Hepatocyte (in vitro differentiated cells): ENCODE results near the gene CEP192. TPM values are rescaled to one million over a fixed set of nuclear protein-coding genes. Genes with fewer than 3 reads are reported as not detected.

Experiments
- DNase-seq: peaks from one replicate; pipeline ENCODE4 v3.0.0-alpha.2; 2016; ENCODE audit warnings: low spot score
- H2AFZ ChIP-seq: fragments of 200-600 bp; sonication (generic); 2 replicates; pipeline ENCODE4 v1.6.0; 2016; ENCODE audit warnings: antibody characterized with exemption, mild to moderate bottlenecking
- H3K27ac ChIP-seq: fragments of 200-600 bp; sonication (generic); 2 replicates; pipeline ENCODE4 v1.5.1; 2016; ENCODE audit warnings: mild to moderate bottlenecking
- H3K27me3 ChIP-seq: fragments of 200-600 bp; sonication (generic); 2 replicates; pipeline ENCODE4 v1.6.1; 2016
- H3K36me3 ChIP-seq: fragments of 200-600 bp; sonication (generic); replicated peaks from 2 replicates; pipeline ENCODE4 v1.5.1; 2016; ENCODE audit warnings: low read depth; ENCODE audit not compliant: insufficient read depth
- H3K4me1 ChIP-seq: fragments of 200-600 bp; sonication (generic); 2 replicates; pipeline ENCODE4 v1.5.1; 2016; ENCODE audit warnings: mild to moderate bottlenecking, moderate library complexity; ENCODE audit not compliant: insufficient read depth
- H3K4me2 ChIP-seq: fragments of 200-600 bp; sonication (generic); 2 replicates; pipeline ENCODE4 v1.6.0; 2016
- H3K4me3 ChIP-seq: fragments of 200-600 bp; sonication (generic); 2 replicates; pipeline ENCODE4 v1.5.1; 2016; ENCODE audit warnings: mild to moderate bottlenecking
- H3K79me2 ChIP-seq: fragments of 200-600 bp; sonication (generic); 2 replicates; pipeline ENCODE4 v1.6.0; 2017; ENCODE audit warnings: mild to moderate bottlenecking
- H3K9me2 ChIP-seq: fragments of 200-600 bp; sonication (generic); replicated peaks from 2 replicates; pipeline ENCODE4 v1.6.0; 2017; ENCODE audit warnings: mild to moderate bottlenecking; ENCODE audit not compliant: insufficient read depth
- H3K9me3 ChIP-seq: fragments of 200-600 bp; sonication (generic); 2 replicates; pipeline ENCODE4 v1.5.1; 2016; ENCODE audit warnings: low read depth, mild to moderate bottlenecking
- H4K20me1 ChIP-seq: fragments of 200-600 bp; sonication (generic); 2 replicates; pipeline ENCODE4 v1.6.0; 2016; ENCODE audit warnings: mild to moderate bottlenecking; ENCODE audit not compliant: insufficient read depth, poor library complexity, severe bottlenecking
- EZH2 ChIP-seq: fragments of 200-600 bp; sonication (generic); IDR thresholded peaks from 2 replicates; pipeline ENCODE4 v1.6.1; 2016; ENCODE audit warnings: antibody characterized with exemption, mild to moderate bottlenecking, borderline replicate concordance
- EZH2phosphoT487 ChIP-seq: fragments of 200-600 bp; sonication (generic); IDR thresholded peaks from one replicate; pipeline ENCODE4 v1.6.1; 2018; ENCODE audit warnings: antibody characterized with exemption, mild to moderate bottlenecking, low read depth, moderate library complexity; ENCODE audit not compliant: unreplicated experiment, severe bottlenecking
- WGBS: methylation state at CpG from one replicate; pipeline ENCODE4 v1.1.6; 2016; ENCODE audit warnings: low lambda C conversion rate; ENCODE audit errors: missing lambda C conversion rate; 5-methylcytosine and 5-hydroxymethylcytosine counted together
- polyA plus RNA-seq: library from polyadenylated mRNA; unstranded; fragments of >200 nt; fragmentation: Nextera tagmentation; extraction: Ambion mirVana; gene quantifications from 2 replicates; pipeline ENCODE4 v1.2.1, GENCODE V29; 2016
- total RNA-seq: library from RNA; depleted of rRNA; stranded (reverse); fragments of >200 nt; gene quantifications from 2 replicates; pipeline ENCODE4 v1.2.3, GENCODE V29; 2014
- TF ChIP-seq, protein P1 (sequence below): fragments of 200-600 bp; sonication (generic); IDR thresholded peaks from 2 replicates; pipeline ENCODE4 v1.5.1; 2016; ENCODE audit warnings: antibody characterized with exemption, mild to moderate bottlenecking; ENCODE audit not compliant: poor library complexity

The CEP192 gene
- total and polyA plus RNA-seq, 2 experiments from 2014 or later, result 7.9 to 17.4 TPM

DNA sequence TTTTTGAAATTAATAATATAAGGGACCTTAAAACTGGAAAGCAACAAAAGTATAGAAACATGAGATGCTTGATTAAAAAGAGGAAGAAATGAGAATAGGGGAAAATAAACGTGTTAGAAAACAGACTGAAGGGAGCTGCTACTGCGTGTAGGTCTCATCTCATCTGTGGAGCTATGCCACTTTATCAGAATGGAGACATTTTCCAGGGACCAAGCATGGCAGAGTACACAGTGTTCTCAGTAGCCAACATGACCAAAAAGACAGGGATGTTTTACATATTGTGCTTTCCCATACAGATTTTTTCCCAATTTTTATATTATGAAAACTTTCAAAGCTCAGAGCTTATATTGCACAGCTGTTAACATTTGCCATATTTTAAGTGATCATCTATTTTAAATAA is 23.1 kb downstream of the CEP192 start:
- Histone ChIP-seq H2AFZ (no peak overlapping the region), H3K79me2 (no peaks in the 10 kb centered on the region), H3K27ac (no peak overlapping the region), H3K9me2 (no peaks in the 10 kb centered on the region), H3K27me3 (no peaks in the 10 kb centered on the region), H3K4me3 (no peak overlapping the region), H3K36me3 (no peaks in the 10 kb centered on the region), H3K9me3 (no peaks in the 10 kb centered on the region), H4K20me1 (no peaks in the 10 kb centered on the region), H3K4me2 (no peak overlapping the region), H3K4me1 (no peaks in the 10 kb centered on the region)
- no peak for DNase-seq
- no peak for TF ChIP-seq EZH2
- TF ChIP-seq EZH2phosphoT487, result no peak
- TF ChIP-seq, protein P1, sequence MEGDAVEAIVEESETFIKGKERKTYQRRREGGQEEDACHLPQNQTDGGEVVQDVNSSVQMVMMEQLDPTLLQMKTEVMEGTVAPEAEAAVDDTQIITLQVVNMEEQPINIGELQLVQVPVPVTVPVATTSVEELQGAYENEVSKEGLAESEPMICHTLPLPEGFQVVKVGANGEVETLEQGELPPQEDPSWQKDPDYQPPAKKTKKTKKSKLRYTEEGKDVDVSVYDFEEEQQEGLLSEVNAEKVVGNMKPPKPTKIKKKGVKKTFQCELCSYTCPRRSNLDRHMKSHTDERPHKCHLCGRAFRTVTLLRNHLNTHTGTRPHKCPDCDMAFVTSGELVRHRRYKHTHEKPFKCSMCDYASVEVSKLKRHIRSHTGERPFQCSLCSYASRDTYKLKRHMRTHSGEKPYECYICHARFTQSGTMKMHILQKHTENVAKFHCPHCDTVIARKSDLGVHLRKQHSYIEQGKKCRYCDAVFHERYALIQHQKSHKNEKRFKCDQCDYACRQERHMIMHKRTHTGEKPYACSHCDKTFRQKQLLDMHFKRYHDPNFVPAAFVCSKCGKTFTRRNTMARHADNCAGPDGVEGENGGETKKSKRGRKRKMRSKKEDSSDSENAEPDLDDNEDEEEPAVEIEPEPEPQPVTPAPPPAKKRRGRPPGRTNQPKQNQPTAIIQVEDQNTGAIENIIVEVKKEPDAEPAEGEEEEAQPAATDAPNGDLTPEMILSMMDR, result no peak
- 93% methylated on average over 2 of the region's 2 CpGs for WGBS

DNA sequence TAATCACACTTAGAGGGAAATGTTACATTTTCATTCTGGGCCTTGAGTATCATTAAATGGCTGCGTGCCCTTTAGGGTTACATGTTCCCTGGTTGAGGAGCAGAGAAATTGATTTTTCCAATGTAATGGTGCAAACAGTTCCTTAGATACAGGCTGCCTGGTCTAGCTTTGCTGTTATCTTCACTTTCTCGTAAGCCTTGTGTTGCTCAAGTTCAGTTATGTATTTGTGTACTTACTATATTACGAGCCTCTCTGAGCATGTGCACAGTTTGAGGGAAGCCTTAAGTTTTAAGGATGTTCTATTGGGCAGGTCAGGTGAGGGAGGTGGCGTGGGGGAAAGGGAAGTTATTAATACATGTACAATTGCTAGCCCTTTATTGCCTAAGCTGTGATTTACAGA is 23.7 kb downstream of the CEP192 start:
- no peaks in the 10 kb centered on the region for H3K9me2 ChIP-seq
- H3K27ac ChIP-seq, result no peak overlapping the region
- no peak overlapping the region for H3K4me3 ChIP-seq
- 62% methylated on average over 4 of the region's 4 CpGs for WGBS
- H4K20me1 ChIP-seq, result no peaks in the 10 kb centered on the region
- H3K36me3 ChIP-seq, result no peaks in the 10 kb centered on the region
- H3K4me2 ChIP-seq, result no peak overlapping the region
- no peaks in the 10 kb centered on the region for H3K4me1 ChIP-seq
- no peaks in the 10 kb centered on the region for H3K79me2 ChIP-seq
- no peak for DNase-seq
- no peaks in the 10 kb centered on the region for H3K9me3 ChIP-seq
- no peak overlapping the region for H2AFZ ChIP-seq
- TF ChIP-seq EZH2phosphoT487 (no peak), EZH2 (no peak)
- TF ChIP-seq, protein P1, result no peak
- no peaks in the 10 kb centered on the region for H3K27me3 ChIP-seq

DNA sequence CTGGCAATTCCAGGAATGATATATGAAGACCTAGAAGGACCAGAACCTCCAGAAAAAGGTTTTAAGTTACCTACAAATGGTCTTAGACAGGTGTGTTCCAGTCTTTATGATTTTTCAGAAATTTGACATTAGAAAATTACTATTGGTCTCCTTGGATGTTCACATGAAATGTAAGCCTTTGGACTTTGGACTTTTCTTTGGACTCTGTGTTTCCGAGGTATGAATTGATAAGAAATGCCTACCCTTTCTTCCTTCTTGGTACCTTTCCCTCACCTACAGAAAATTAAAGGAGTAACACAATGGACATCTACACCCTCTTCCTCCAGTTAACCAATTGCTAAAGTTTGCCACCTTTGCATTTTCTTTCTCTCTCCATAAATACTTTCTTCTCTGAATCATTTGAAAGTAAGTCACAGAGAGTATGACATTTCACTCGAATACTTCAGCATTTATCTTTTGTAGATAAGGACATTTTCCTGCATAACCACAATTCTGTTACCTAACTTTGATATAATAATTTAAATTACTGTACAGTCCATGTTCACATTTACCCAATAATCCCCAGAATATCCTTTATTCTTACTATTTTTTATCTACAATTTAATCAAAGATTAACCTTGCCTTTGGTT is 26.2 kb downstream of the CEP192 start:
- no peaks in the 10 kb centered on the region for H3K79me2 ChIP-seq
- no peak overlapping the region for H2AFZ ChIP-seq
- no peak overlapping the region for H3K4me2 ChIP-seq
- DNase-seq, result no peak
- TF ChIP-seq, protein P1, result no peak
- TF ChIP-seq EZH2phosphoT487, result no peak
- no peak for TF ChIP-seq EZH2
- no peaks in the 10 kb centered on the region for H4K20me1 ChIP-seq
- no peaks in the 10 kb centered on the region for H3K9me3 ChIP-seq
- WGBS, result 75% methylated on average over 2 of the region's 2 CpGs
- H3K27ac ChIP-seq, result no peak overlapping the region
- no peaks in the 10 kb centered on the region for H3K27me3 ChIP-seq
- no peaks in the 10 kb centered on the region for H3K9me2 ChIP-seq
- no peak overlapping the region for H3K4me3 ChIP-seq
- no peaks in the 10 kb centered on the region for H3K36me3 ChIP-seq
- H3K4me1 ChIP-seq, result no peaks in the 10 kb centered on the region

DNA sequence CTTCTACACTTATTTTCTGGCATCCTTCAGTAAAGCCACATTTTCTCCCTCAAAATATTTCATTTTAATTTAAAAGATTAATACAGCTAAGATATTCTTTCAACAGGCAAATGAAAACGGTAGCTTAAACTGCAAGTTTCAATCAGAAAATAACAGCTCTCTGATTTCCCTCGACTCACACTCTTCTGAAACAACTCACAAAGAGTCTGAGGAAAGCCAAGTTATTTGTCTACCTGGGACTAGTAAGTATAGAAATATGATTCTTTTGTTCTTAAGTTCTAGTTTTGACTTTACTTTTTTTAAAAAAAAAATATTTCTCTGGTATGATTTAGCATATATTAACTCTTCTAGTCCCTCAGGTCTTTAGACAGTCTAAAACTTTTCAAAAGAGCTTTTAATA is 27.2 kb downstream of the CEP192 start:
- Histone ChIP-seq H3K36me3 (no peaks in the 10 kb centered on the region), H3K9me2 (no peaks in the 10 kb centered on the region)
- 100% methylated on average over 2 of the region's 2 CpGs for WGBS

More for the DNA sequence above, 27.2 kb downstream of the CEP192 start:
- H3K27me3 ChIP-seq, result no peaks in the 10 kb centered on the region
- H3K4me3 ChIP-seq, result no peak overlapping the region
- no peak overlapping the region for H2AFZ ChIP-seq
- peaks cover 2% of the 10 kb centered on the region for H3K79me2 ChIP-seq
- no peak overlapping the region for H3K4me2 ChIP-seq
- DNase-seq, result no peak
- TF ChIP-seq EZH2, result no peak
- H4K20me1 ChIP-seq, result no peaks in the 10 kb centered on the region
- no peaks in the 10 kb centered on the region for H3K9me3 ChIP-seq
- no peaks in the 10 kb centered on the region for H3K4me1 ChIP-seq
- H3K27ac ChIP-seq, result no peak overlapping the region
